ENCODE results near the gene SLC9A4.
A peak's percentile ranks its signal among the peaks of the same experiment; 100 is the strongest.

Gene SLC9A4, protein sequence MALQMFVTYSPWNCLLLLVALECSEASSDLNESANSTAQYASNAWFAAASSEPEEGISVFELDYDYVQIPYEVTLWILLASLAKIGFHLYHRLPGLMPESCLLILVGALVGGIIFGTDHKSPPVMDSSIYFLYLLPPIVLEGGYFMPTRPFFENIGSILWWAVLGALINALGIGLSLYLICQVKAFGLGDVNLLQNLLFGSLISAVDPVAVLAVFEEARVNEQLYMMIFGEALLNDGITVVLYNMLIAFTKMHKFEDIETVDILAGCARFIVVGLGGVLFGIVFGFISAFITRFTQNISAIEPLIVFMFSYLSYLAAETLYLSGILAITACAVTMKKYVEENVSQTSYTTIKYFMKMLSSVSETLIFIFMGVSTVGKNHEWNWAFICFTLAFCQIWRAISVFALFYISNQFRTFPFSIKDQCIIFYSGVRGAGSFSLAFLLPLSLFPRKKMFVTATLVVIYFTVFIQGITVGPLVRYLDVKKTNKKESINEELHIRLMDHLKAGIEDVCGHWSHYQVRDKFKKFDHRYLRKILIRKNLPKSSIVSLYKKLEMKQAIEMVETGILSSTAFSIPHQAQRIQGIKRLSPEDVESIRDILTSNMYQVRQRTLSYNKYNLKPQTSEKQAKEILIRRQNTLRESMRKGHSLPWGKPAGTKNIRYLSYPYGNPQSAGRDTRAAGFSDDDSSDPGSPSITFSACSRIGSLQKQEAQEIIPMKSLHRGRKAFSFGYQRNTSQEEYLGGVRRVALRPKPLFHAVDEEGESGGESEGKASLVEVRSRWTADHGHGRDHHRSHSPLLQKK

DNA sequence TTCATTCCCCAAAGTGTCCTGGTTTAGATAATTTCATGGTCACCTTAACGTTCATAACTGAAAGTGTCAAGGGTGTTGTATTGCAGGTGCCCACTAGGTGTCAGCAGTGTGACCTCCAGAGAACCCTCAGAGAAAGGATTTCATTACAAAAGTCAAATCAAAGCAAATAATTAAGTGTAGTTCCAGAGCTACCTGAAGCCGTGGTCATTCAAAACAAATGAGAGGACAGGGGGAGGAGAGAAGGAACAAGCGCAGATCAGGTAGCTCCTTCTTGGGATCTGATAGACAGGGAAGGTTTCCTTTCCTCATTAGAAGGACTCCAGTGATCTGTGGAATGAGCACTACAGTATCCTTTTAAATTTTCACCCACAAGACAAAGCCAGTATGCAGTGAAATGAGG, at the start of gene SLC9A4:
SLC9A4 (plus strand) TSS at position 207 of the 400 bp plus-strand sequence. CDS start 534 bp downstream, outside the sequence.
- in situ Hi-C loops (cut with HindIII; ENCODE audit: low pct_ligation_motif_present, low sequenced_read_pairs) = no loop called here
- TF ChIP-seq, protein P1, sequence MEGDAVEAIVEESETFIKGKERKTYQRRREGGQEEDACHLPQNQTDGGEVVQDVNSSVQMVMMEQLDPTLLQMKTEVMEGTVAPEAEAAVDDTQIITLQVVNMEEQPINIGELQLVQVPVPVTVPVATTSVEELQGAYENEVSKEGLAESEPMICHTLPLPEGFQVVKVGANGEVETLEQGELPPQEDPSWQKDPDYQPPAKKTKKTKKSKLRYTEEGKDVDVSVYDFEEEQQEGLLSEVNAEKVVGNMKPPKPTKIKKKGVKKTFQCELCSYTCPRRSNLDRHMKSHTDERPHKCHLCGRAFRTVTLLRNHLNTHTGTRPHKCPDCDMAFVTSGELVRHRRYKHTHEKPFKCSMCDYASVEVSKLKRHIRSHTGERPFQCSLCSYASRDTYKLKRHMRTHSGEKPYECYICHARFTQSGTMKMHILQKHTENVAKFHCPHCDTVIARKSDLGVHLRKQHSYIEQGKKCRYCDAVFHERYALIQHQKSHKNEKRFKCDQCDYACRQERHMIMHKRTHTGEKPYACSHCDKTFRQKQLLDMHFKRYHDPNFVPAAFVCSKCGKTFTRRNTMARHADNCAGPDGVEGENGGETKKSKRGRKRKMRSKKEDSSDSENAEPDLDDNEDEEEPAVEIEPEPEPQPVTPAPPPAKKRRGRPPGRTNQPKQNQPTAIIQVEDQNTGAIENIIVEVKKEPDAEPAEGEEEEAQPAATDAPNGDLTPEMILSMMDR (IDR thresholded peaks at IDR 0.05; ENCODE audit: low read depth, low read length, missing control alignments) = peak; percentile 88
- H3K27ac ChIP-seq = no peak within 1 kb of the TSS
- no peak within 1 kb of the TSS for H3K4me3 ChIP-seq (ENCODE audit: low read depth, low read length)
- DNase-seq = peak; percentile 45
- peaks cover 3% of the 10 kb centered on the region for H3K27me3 ChIP-seq (replicated peaks)
- H3K36me3 ChIP-seq (replicated peaks) = no peaks in the 10 kb centered on the region

DNA sequence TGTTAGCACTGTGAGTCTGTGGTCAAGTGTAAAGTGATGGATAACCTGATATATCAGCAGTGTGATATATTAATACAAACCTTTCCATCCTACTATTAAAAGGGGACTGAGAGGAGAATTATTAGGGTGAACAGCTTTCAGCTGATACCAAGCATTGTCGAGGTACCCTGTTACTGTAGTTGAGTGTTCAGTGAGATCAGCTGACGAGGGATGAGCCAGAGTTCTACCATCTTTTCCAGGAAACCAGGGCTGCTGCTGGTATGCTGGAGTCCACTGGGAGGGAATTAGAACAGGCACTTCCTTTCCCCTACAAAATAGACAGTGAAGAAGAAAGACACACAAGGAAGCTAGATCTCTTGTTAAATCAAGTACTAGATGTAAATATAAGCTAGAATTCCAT, 49.7 kb upstream of the SLC9A4 start:
- H3K27me3 ChIP-seq (replicated peaks) = peaks cover 9% of the 10 kb centered on the region
- no peak for DNase-seq
- in situ Hi-C loops (cut with HindIII; ENCODE audit: low pct_ligation_motif_present, low sequenced_read_pairs) = no loop called here
- no peak overlapping the region for H3K27ac ChIP-seq
- TF ChIP-seq, protein P1 (IDR thresholded peaks at IDR 0.05; ENCODE audit: low read depth, low read length, missing control alignments) = no peak
- H3K4me3 ChIP-seq (ENCODE audit: low read depth, low read length) = no peak overlapping the region
- H3K36me3 ChIP-seq (replicated peaks) = no peaks in the 10 kb centered on the region

DNA sequence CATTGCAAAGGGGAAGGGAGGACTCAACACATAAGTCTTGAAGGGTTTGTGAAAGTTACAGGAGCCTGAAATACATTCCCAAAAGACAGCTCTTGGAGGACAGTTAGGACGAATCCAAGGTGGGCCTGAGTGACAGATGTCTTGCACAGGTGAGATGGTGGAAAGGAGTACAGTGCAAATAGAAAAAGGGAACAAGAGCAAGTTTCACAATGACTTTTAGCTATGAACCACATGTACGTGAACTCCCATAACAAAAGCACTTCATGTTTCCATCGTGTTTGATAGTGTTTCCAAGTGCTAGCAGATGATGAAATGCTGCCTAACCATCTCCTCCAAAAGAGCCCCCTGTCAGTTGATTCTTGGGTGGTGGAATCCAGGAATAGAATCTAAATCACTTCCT, 48.3 kb upstream of the SLC9A4 start:
- peaks cover 9% of the 10 kb centered on the region for H3K27me3 ChIP-seq (replicated peaks)
- H3K27ac ChIP-seq = no peak overlapping the region
- TF ChIP-seq, protein P1 (IDR thresholded peaks at IDR 0.05; ENCODE audit: low read depth, low read length, missing control alignments) = no peak
- no peak for DNase-seq
- H3K4me3 ChIP-seq (ENCODE audit: low read depth, low read length) = no peak overlapping the region
- in situ Hi-C loops (cut with HindIII; ENCODE audit: low pct_ligation_motif_present, low sequenced_read_pairs) = no loop called here
- H3K36me3 ChIP-seq (replicated peaks) = no peaks in the 10 kb centered on the region

DNA sequence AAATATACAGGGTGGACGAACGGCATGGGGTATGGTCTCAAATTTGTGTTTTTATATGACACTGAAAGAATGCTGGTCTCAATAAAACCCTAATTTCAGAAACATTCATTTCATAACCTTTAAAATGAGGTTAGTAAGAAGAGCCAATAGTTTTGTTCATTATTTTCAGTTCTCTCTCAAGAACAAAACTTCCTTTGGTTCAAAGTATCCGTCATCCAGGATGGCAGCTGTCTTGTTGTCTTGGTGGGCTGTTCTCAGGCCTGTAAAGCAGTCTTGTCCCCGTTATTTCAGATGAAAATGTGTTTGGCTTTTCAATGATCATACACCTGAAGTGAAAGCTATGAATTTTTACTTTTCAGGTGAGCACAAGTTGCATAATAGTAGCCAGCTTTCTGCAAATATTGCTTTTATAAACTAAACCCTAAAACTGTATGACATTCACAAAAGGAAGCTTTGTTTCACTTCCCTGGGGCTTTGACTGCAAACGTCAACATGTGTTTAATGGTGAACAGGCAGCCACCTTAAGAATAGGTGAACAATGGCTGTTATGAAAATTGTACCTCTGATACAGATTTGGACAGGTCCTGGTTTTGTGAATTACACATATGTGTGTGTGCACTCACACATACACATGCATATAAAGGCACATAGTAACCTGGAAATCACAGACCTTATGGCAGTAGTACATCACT, 47.4 kb upstream of the SLC9A4 start:
- H3K36me3 ChIP-seq (replicated peaks) = no peaks in the 10 kb centered on the region
- in situ Hi-C loops (cut with HindIII; ENCODE audit: low pct_ligation_motif_present, low sequenced_read_pairs) = no loop called here
- TF ChIP-seq, protein P1 (IDR thresholded peaks at IDR 0.05; ENCODE audit: low read depth, low read length, missing control alignments) = no peak

DNA sequence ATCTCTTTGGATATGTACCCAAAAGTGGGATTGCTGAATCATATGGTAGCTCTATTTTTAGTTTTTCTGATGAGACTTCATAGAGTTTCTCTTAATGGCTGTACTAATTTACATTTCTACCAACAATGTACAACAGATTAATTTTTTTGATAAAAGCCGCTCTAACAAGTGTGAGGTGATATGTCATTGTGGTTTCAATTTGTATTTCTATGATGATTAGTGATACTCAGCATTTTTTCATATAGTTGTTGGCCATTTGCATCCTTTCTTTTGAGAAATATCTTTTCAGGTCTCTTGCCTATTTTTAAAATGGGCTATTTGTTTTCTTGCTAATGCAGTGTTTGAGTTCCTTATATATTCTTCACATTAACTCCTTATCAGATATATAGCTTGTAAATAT, 45.8 kb upstream of the SLC9A4 start:
- in situ Hi-C loops (cut with HindIII; ENCODE audit: low pct_ligation_motif_present, low sequenced_read_pairs) = no loop called here
- Histone ChIP-seq H3K36me3 (replicated peaks) (no peaks in the 10 kb centered on the region), H3K27me3 (replicated peaks) (no peaks in the 10 kb centered on the region), H3K27ac (no peak overlapping the region), H3K4me3 (ENCODE audit: low read depth, low read length) (no peak overlapping the region)
- no peak for DNase-seq
- TF ChIP-seq, protein P1 (IDR thresholded peaks at IDR 0.05; ENCODE audit: low read depth, low read length, missing control alignments) = no peak

More for the DNA sequence above, 47.4 kb upstream of the SLC9A4 start:
- H3K27me3 ChIP-seq (replicated peaks) = peaks cover 5% of the 10 kb centered on the region
- no peak overlapping the region for H3K4me3 ChIP-seq (ENCODE audit: low read depth, low read length)
- no peak for DNase-seq
- H3K27ac ChIP-seq = no peak overlapping the region
